Measurements from ENCODE around the gene CLDN20. TPM values are rescaled to one million over a fixed set of nuclear protein-coding genes. Genes with fewer than 3 reads are reported as not detected.

Gene CLDN20
- total and polyA plus RNA-seq, 10 of the 15 experiments (the other 5 are each of a cell fraction or from before 2014, with no cell fraction given): 0.13 to 0.23 TPM; not detected in 8

DNA sequence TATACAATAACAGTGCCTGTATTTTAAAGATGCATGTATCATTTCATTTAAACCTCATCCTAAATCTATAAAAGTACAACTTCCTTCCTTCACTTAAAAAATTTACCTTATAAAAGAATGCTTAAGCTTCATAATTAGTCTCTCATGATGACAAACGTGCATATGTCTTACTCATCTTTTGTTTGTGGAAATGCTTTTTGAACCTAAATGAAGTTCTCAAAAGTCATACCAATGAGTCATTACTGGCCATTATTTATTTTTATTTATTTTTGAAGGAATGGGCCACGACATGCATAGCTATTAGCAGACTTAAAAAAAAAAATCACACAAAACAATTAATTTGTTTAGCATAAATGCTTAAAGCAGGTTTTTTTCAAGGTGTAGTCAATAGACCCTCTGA lies 46.8 kb downstream of the CLDN20 start:
- Histone ChIP-seq H3K27me3 (replicated peaks in 1 of 2; ENCODE audit: control insufficient read depth in 2 of 2, insufficient read depth in 2 of 2, low read length in 1 of 2) (no peaks in the 10 kb centered on the region), H3K9me3 (replicated peaks; ENCODE audit: control insufficient read depth, insufficient read depth, low read length) (no peaks in the 10 kb centered on the region; the same call in 2 of the 3 replicates), H3K4me2 (ENCODE audit: control insufficient read depth, insufficient read depth) (no peak overlapping the region), H3K4me3 (no peak overlapping the region), H3K27ac (ENCODE audit: control insufficient read depth, insufficient read depth) (no peak overlapping the region), H3K4me1 (ENCODE audit: control insufficient read depth, insufficient read depth, low read length) (no peaks in the 10 kb centered on the region), H2AFZ (ENCODE audit: control insufficient read depth, low read depth, low read length) (no peak overlapping the region), H3K79me2 (ENCODE audit: control insufficient read depth, insufficient read depth, low read length) (peaks cover 20% of the 10 kb centered on the region), H3K9ac (ENCODE audit: control insufficient read depth, insufficient read depth, low read length) (no peak overlapping the region), H4K20me1 (ENCODE audit: control insufficient read depth, insufficient read depth) (no peaks in the 10 kb centered on the region), H3K36me3 (ENCODE audit: control insufficient read depth in 2 of 2, insufficient read depth in 2 of 2, low read length in 1 of 2) (peaks cover 0 to 14% of the 10 kb centered on the region in 2 experiments; a peak in 2 of 4 replicates)
- 73% methylated on average over 2 of the region's 2 CpGs for WGBS (ENCODE audit: insufficient coverage, insufficient replicate concordance, low lambda C conversion rate, missing lambda C conversion rate)
- SMC1A ChIA-PET (ENCODE audit: uncharacterized antibody, unreplicated experiment): interaction anchor here (0.8 to 3.7 kb wide), 5 partner anchors 8 to 138 kb away, joined by 3 to 16 read pairs (median 4); no protein-coding TSS in a partner anchor
- intact Hi-C loops (cut with micrococcal nuclease; ENCODE audit: unreplicated experiment) (loop anchor here (10.0 kb wide), 2 partner anchors 576 to 1384 kb away; partner anchors contain the start of gene SCAF8), in situ Hi-C loops (cut with MboI) (no loop called here)
- DNase-seq (ENCODE audit: low read depth, low spot score): no peak
- RAD21 ChIA-PET (ENCODE audit: unreplicated experiment): interaction anchor here (1.1 kb wide), 1 partner anchor 37 kb away, joined by 3 read pairs; no protein-coding TSS in a partner anchor
- BruUV-seq (replicated peaks): no TSS peak
- POLR2A ChIA-PET: interaction anchor here (0.6 kb wide), 1 partner anchor 132 kb away, joined by 3 read pairs; no protein-coding TSS in a partner anchor
- CTCF ChIA-PET: interaction anchor here (1.3 to 1.5 kb wide), 2 partner anchors 22 to 383 kb away, joined by 3 to 6 read pairs; no protein-coding TSS in a partner anchor
- ATAC-seq: no peak
- no peak for FAIRE-seq
- TF ChIP-seq SKIL (IDR thresholded peaks at IDR 0.05; ENCODE audit: low read depth, poor library complexity, severe bottlenecking) (no peak), PBX3 (IDR thresholded peaks at IDR 0.05; ENCODE audit: insufficient replicate concordance, low read depth, low read length) (no peak), SREBF2 (IDR thresholded peaks at IDR 0.05; ENCODE audit: low read length) (no peak), ATF3 (IDR thresholded peaks at IDR 0.05; ENCODE audit: borderline replicate concordance, extremely low read depth, low read depth, low read length) (no peak)
- TF ChIP-seq, protein P1, sequence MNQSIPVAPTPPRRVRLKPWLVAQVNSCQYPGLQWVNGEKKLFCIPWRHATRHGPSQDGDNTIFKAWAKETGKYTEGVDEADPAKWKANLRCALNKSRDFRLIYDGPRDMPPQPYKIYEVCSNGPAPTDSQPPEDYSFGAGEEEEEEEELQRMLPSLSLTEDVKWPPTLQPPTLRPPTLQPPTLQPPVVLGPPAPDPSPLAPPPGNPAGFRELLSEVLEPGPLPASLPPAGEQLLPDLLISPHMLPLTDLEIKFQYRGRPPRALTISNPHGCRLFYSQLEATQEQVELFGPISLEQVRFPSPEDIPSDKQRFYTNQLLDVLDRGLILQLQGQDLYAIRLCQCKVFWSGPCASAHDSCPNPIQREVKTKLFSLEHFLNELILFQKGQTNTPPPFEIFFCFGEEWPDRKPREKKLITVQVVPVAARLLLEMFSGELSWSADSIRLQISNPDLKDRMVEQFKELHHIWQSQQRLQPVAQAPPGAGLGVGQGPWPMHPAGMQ (IDR thresholded peaks at IDR 0.05; ENCODE audit: borderline replicate concordance): no peak
- TF ChIP-seq, protein P2, sequence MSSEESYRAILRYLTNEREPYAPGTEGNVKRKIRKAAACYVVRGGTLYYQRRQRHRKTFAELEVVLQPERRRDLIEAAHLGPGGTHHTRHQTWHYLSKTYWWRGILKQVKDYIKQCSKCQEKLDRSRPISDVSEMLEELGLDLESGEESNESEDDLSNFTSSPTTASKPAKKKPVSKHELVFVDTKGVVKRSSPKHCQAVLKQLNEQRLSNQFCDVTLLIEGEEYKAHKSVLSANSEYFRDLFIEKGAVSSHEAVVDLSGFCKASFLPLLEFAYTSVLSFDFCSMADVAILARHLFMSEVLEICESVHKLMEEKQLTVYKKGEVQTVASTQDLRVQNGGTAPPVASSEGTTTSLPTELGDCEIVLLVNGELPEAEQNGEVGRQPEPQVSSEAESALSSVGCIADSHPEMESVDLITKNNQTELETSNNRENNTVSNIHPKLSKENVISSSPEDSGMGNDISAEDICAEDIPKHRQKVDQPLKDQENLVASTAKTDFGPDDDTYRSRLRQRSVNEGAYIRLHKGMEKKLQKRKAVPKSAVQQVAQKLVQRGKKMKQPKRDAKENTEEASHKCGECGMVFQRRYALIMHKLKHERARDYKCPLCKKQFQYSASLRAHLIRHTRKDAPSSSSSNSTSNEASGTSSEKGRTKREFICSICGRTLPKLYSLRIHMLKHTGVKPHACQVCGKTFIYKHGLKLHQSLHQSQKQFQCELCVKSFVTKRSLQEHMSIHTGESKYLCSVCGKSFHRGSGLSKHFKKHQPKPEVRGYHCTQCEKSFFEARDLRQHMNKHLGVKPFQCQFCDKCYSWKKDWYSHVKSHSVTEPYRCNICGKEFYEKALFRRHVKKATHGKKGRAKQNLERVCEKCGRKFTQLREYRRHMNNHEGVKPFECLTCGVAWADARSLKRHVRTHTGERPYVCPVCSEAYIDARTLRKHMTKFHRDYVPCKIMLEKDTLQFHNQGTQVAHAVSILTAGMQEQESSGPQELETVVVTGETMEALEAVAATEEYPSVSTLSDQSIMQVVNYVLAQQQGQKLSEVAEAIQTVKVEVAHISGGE (CRISPR knock-in tag; IDR thresholded peaks at IDR 0.05): no peak
- TF ChIP-seq, protein P3, sequence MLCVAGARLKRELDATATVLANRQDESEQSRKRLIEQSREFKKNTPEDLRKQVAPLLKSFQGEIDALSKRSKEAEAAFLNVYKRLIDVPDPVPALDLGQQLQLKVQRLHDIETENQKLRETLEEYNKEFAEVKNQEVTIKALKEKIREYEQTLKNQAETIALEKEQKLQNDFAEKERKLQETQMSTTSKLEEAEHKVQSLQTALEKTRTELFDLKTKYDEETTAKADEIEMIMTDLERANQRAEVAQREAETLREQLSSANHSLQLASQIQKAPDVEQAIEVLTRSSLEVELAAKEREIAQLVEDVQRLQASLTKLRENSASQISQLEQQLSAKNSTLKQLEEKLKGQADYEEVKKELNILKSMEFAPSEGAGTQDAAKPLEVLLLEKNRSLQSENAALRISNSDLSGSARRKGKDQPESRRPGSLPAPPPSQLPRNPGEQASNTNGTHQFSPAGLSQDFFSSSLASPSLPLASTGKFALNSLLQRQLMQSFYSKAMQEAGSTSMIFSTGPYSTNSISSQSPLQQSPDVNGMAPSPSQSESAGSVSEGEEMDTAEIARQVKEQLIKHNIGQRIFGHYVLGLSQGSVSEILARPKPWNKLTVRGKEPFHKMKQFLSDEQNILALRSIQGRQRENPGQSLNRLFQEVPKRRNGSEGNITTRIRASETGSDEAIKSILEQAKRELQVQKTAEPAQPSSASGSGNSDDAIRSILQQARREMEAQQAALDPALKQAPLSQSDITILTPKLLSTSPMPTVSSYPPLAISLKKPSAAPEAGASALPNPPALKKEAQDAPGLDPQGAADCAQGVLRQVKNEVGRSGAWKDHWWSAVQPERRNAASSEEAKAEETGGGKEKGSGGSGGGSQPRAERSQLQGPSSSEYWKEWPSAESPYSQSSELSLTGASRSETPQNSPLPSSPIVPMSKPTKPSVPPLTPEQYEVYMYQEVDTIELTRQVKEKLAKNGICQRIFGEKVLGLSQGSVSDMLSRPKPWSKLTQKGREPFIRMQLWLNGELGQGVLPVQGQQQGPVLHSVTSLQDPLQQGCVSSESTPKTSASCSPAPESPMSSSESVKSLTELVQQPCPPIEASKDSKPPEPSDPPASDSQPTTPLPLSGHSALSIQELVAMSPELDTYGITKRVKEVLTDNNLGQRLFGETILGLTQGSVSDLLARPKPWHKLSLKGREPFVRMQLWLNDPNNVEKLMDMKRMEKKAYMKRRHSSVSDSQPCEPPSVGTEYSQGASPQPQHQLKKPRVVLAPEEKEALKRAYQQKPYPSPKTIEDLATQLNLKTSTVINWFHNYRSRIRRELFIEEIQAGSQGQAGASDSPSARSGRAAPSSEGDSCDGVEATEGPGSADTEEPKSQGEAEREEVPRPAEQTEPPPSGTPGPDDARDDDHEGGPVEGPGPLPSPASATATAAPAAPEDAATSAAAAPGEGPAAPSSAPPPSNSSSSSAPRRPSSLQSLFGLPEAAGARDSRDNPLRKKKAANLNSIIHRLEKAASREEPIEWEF (IDR thresholded peaks at IDR 0.05; ENCODE audit: insufficient replicate concordance, low read depth, low read length): no peak

Measured in GM12878 (cell line).